WI38 (cell line): Measurements from ENCODE around the gene GNGT2.

ENCODE experiments used
- H3K4me3 ChIP-seq: 2 replicates; pipeline ENCODE4 v1.5.1; 2011; ENCODE audit warnings: low read depth, mild to moderate bottlenecking, control low read depth, low read length
- TF ChIP-seq, protein P1 (sequence below): IDR thresholded peaks from 2 replicates; pipeline ENCODE4 v1.5.1; 2012; ENCODE audit warnings: low read depth, mild to moderate bottlenecking, control low read depth, low read length

The GNGT2 gene

GRCh38 chr17:49201481-49201927, 8.9 kb downstream of the GNGT2 start:
- H3K4me3 ChIP-seq, result no peak overlapping the region
- TF ChIP-seq, protein P1, sequence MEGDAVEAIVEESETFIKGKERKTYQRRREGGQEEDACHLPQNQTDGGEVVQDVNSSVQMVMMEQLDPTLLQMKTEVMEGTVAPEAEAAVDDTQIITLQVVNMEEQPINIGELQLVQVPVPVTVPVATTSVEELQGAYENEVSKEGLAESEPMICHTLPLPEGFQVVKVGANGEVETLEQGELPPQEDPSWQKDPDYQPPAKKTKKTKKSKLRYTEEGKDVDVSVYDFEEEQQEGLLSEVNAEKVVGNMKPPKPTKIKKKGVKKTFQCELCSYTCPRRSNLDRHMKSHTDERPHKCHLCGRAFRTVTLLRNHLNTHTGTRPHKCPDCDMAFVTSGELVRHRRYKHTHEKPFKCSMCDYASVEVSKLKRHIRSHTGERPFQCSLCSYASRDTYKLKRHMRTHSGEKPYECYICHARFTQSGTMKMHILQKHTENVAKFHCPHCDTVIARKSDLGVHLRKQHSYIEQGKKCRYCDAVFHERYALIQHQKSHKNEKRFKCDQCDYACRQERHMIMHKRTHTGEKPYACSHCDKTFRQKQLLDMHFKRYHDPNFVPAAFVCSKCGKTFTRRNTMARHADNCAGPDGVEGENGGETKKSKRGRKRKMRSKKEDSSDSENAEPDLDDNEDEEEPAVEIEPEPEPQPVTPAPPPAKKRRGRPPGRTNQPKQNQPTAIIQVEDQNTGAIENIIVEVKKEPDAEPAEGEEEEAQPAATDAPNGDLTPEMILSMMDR, result no peak

- no peak overlapping the region for H3K4me3 ChIP-seq
- TF ChIP-seq, protein P1, result no peak
Observed at GRCh38 chr17:49200423-49201083, 9.8 kb downstream of the GNGT2 start.

GRCh38 chr17:49198211-49198610, 12.2 kb downstream of the GNGT2 start:
- TF ChIP-seq, protein P1, result no peak
- H3K4me3 ChIP-seq, result no peak overlapping the region

DNA sequence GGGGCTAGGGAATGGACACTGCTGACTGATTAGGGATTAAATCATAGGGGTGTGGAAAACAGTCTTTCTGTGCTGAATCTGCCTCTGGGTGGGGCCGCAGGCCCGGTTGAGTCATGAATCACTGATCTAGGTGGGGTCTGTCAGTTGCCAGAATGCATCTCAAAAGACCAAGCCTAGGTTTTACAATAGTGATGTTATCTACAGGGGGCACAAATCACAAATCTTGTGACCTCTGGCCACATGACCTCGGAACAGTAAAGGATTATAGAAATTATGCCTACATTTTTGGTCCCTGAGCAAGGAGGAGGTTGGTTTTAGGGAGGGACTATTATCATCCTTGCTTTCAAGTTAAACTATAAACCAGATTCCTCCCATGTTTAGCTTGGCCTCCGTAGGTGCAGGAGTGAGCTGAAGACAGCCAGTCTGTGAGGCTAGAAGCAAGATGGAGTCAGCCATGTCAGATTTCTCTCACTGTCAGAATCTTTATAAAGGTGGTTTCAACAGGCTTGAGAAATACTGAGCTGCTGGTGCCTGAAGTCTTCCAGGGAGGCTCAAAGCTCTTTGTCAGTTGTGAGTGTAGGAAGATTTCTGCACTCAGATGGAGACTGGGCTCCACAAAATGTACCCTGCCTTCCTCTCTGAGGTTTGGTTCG, 12.9 kb downstream of the GNGT2 start:
- H3K4me3 ChIP-seq, result no peak overlapping the region
- TF ChIP-seq, protein P1, result no peak

DNA sequence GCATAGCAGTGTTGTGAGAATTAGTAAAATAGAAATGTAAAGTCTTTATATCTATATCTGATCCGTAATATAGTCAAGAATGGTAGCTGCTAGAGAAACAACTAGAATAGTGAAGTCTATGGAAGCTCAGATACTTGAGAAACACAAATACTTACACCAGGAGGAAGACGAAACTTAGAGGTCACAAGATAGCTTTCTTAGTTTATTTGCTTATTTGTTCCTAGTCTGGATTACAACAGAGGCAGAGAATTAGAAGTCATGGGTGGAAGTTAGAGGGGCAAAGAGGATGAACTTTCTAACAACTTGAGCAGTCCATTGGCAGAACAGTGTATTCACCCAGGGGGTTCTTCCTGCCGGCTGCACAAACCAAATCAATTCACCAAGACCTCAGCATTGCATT, 13.9 kb downstream of the GNGT2 start:
- H3K4me3 ChIP-seq, result no peak overlapping the region
- TF ChIP-seq, protein P1, result no peak

DNA sequence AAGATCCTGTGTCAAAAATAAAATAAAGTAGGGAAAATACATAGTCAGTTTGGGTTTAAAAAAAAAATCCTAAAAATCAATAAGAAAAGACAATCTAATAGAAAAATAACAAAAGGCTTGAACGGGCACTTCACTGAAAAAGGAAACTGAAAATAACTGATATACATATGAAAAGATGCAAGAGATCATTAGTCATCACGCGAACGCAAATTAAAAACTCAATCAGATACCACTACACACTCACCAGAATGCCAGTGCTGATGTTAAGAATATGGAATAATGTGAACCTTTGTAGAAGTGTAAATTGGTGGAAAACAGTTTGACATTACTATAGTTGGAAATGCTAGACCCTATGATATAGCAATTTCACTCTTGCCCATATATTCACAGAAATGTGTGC, 14.6 kb downstream of the GNGT2 start:
- TF ChIP-seq, protein P1, result no peak
- no peak overlapping the region for H3K4me3 ChIP-seq

DNA sequence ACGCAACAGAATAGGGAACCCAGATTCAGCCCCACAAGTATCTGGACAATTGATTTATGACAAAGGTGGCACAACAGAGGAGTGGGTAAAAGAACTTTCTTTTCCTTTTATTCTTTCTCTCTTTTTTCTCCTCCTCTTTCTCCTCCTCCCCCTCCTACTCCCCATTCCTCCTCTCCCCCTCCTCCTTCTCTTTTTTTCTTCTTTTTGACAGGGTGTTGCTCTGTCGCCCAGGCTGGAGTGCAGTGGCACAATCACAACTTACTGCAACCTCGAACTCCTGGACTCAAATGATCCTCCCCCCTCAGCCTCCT, 16.1 kb downstream of the GNGT2 start:
- TF ChIP-seq, protein P1, result no peak
- no peak overlapping the region for H3K4me3 ChIP-seq
